ENCODE data around the gene CCN6.
A peak's percentile ranks its signal among the peaks of the same experiment; 100 is the strongest.
"Not testable (repeated sequence)": the region's sequence is repeated elsewhere in the genome, so short reads cannot be mapped to it uniquely, and the experiment has no call there.

Gene CCN6

GRCh38 chr6:112030206-112030960, 23.5 kb upstream of the CCN6 start:
- no peak for DNase-seq (ENCODE audit: low read depth in 2 of 2)

GRCh38 chr6:112030961-112031660, 22.8 kb upstream of the CCN6 start:
- DNase-seq (ENCODE audit: low read depth in 2 of 2), result no peak

DNA sequence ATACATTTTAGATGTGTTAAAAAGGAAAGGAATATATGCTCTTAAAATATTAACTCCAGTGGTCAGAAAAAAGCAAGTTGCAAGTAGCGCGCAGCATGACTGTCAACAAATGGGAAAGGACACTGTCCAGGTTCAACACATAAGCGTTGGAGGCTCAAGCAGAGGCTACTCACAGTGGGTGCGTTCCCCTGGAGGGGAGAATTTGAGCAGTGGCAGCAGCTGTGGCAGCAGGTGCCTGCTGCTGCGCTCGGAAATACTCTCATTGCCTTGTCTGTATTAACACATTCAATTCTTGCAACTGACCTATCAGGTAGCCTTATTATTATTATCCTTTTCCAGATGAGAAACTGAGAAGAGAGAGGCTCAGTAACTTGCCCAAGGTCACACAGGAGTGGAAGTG, 21.9 kb upstream of the CCN6 start:
- DNase-seq (ENCODE audit: low read depth in 2 of 2), result no peak

- no peak for DNase-seq (ENCODE audit: low read depth in 2 of 2)
Measured at GRCh38 chr6:112032728-112033127, 21.2 kb upstream of the CCN6 start.

GRCh38 chr6:112033791-112034615, 19.9 kb upstream of the CCN6 start:
- DNase-seq (ENCODE audit: low read depth in 2 of 2), result no peak

DNA sequence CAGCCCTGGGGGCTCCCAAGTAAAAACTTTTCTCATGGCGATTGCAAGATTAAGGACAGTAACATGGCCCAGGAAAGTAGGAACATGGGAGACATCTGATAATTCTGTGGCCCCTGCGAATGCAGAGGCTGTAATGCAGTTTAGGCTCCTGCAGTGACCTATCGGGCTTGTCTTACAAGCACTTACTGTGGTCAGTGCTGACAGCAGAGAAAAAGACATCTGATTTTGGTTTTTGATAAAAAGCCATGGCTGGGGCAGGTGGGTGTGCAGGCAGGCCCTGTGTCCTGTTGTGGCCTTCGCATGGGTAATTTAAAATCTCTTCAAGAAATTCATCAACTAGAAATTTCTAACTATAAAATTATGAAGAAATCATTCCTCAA, 19.3 kb upstream of the CCN6 start:
- no peak for DNase-seq (ENCODE audit: low read depth in 2 of 2)

- no peak for DNase-seq (ENCODE audit: low read depth in 2 of 2)
Measured at GRCh38 chr6:112036088-112036637, 17.7 kb upstream of the CCN6 start.

GRCh38 chr6:112037783-112038216, 16.1 kb upstream of the CCN6 start:
- DNase-seq (ENCODE audit: low read depth in 2 of 2), result no peak

- DNase-seq (ENCODE audit: low read depth in 2 of 2), result no peak
Measured at GRCh38 chr6:112038268-112038667, 15.6 kb upstream of the CCN6 start.

GRCh38 chr6:112038756-112039430, 15.0 kb upstream of the CCN6 start:
- no peak for DNase-seq (ENCODE audit: low read depth in 2 of 2)

- DNase-seq (ENCODE audit: low read depth in 2 of 2), result no peak
Measured at GRCh38 chr6:112039431-112039770, 14.5 kb upstream of the CCN6 start.

- DNase-seq (ENCODE audit: low read depth in 2 of 2), result no peak
Measured at GRCh38 chr6:112040956-112041355, 12.9 kb upstream of the CCN6 start.

DNA sequence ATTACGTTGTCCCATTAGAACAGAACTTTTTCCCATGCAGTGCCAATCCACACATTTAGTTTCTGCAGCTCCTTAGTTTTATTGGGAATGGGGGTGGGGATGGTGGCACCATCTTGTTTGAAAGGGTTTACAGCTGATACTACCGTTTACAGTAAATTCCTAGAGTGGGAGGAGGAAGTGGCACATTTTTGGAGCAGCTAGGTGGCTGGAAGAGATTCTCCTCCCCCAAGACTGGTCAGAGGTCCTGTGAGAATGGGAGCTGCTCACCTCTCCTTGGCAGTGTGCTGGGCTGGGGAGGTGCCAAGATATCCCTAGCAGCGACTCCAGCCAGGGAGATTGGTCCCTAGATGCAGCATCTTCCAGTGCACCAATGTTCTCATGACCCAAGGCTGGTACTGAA, 12.4 kb upstream of the CCN6 start:
- DNase-seq (ENCODE audit: low read depth in 2 of 2), result no peak

- DNase-seq (ENCODE audit: low read depth in 2 of 2), result peak; percentile 87 to 88
Measured at GRCh38 chr6:112043032-112044007, 10.6 kb upstream of the CCN6 start.

DNA sequence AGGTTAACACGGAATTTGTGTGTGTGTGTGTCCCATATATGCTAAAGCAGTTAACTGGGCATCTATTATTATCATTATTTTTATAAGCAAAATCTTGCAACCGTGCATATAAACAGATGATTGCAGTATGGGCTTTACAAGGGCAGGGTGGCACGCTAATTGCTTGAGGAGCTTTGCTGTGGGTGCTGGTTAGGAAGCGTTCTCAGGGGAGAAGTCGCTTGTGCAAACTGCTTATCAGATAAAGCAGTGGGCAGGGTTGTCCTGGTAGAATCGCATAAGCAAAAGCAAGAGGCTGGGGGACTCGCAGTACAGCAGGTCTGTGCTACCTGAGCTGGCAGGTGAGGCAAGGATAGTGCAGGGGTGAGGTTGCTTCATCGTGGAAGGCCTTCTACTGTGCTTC, 9.7 kb upstream of the CCN6 start:
- no peak for DNase-seq (ENCODE audit: low read depth in 2 of 2)

DNA sequence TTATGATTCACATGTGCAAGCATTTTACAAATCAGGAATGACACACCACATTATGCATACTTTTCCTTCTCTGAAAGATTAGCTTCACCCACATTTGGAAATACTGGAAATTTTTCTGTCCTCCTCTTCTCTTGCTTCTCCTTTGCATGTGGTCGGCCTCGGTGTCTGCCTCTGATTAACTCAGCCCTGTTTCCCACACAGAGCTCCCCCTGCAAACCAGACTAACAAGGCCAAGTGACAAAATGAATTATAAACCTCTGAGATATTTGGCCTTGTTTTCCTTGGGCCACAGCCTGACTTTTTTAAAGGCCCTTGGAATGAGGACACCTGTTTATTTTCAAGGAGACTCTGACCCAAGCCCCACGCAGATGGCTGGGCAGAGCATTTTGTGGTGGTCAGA, 9.0 kb upstream of the CCN6 start:
- no peak for DNase-seq (ENCODE audit: low read depth in 2 of 2)

DNA sequence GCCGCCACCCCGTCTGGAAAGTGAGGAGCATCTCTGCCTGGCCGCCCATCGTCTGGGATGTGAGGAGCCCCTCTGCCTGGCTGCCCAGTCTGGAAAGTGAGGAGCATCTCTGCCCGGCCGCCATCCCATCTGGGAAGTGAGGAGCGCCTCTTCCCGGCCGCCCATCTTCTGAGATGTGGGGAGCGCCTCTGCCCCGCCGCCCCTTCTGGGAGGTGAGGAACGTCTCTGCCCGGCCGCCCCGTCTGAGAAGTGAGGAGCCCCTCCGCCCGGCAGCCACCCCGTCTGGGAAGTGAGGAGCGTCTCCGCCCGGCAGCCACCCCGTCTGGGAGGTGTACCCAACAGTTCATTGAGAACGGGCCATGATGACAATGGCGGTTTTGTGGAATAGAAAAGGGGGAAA, 6.4 kb upstream of the CCN6 start:
- DNase-seq (ENCODE audit: low read depth in 2 of 2), result not testable (repeated sequence)

DNA sequence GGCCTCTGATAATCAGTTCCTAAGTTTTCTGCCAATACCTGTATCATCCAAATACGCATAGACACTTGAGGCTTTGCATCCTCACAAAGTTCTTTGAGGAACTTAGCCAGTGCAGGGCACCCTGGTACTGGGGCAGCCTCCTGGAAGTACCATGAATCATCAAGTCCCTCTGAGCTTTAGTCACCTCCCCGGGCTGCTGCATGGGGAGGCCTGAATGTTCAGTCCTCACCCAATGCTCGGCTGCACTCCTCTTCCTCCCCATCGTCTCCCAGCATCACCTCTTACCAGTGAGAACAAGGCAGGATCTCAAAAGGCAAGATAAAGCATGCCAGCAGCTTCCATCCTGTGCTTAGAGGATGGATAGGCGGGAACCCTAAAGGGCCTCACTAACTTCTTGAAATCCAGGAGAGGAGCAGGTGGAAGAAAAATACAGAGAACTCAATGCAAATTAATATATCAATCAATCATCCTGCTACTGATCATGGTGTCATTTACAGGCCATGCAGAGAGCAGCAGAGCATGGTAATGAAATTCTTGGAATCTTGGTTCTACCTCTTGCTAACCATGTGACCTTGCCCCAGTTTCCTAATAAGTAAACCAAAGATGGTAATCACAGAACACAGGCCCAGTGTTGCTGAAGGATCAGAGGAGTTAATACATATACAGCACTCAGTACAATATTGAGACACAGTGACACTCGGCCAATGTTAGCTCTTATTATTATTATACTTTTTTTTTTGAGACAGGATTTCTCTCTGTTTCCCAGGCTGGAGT, 4.7 kb upstream of the CCN6 start:
- DNase-seq (ENCODE audit: low read depth in 2 of 2), result no peak

DNA sequence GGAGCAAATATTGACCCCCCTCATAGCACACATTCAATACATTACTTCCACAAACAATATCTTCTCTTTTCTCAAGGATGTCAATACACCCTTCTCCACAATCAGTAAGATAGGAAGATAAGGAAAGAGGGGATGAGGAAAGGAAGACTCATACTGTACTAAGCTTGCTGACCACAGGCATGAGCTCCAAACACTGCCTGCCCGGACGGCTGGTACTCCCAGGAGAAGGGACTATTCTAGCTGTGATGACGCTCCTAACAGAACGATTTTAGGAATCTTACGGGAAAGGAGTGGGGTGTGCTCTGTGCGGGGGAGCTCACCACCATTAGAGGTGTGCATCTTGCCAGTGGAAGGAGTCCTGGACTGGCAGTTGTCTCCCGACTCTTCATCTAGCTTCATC, 3.9 kb upstream of the CCN6 start:
- no peak for DNase-seq (ENCODE audit: low read depth in 2 of 2)

GRCh38 chr6:112050429-112050828, 3.5 kb upstream of the CCN6 start:
- DNase-seq (ENCODE audit: low read depth in 2 of 2), result no peak
